Upper lobe of right lung (tissue), 1 donor: ENCODE measurements around the gene C11orf58. TPM values are rescaled to one million over a fixed set of nuclear protein-coding genes. Genes with fewer than 3 reads are reported as not detected.
A peak's percentile ranks its signal among the peaks of the same experiment; 100 is the strongest.

ENCODE experiments used
- ATAC-seq: fragments of 200-7000 bp; cut with Tn5 transposase; one replicate; pipeline ENCODE4 v1.9.1; 2020; ENCODE audit warnings: mild to moderate bottlenecking, moderate library complexity
- DNase-seq: peaks from one replicate; pipeline ENCODE4 v3.0.0-alpha.2; 2020
- H3K27ac ChIP-seq: fragments of 200-600 bp; one replicate; pipeline ENCODE4 v1.8.0; 2022
- H3K27me3 ChIP-seq: fragments of 200-600 bp; one replicate; pipeline ENCODE4 v1.8.0; 2022; ENCODE audit warnings: mild to moderate bottlenecking
- H3K36me3 ChIP-seq: fragments of 200-600 bp; one replicate; pipeline ENCODE4 v1.8.0; 2022
- H3K4me1 ChIP-seq: fragments of 200-600 bp; one replicate; pipeline ENCODE4 v1.8.0; 2022
- H3K4me3 ChIP-seq: fragments of 200-600 bp; one replicate; pipeline ENCODE4 v1.8.0; 2022; ENCODE audit warnings: mild to moderate bottlenecking
- H3K9me3 ChIP-seq: fragments of 200-600 bp; one replicate; pipeline ENCODE4 v1.8.0; 2022
- intact Hi-C: fragments of 100-400 bp; cut with DNase I; formaldehyde crosslinking; loops from one replicate; pipeline ENCODE4 v1.11.0; 2022
- total RNA-seq: library from RNA; stranded (reverse); fragmentation: NEBNext Ultra II Directional; extraction: Animal tissue kit (Norgen Biotek cat#: 25700); gene quantifications from one replicate; pipeline ENCODE4 v1.2.1, GENCODE V29; 2021
- TF ChIP-seq, protein P1 (sequence below): fragments of 200-600 bp; IDR thresholded peaks from one replicate; pipeline ENCODE4 v1.8.0; 2022; ENCODE audit warnings: antibody characterized with exemption
- donor health status: DM: no; HTN: yes; CAD: no; lungs with severe emphysema.

Gene C11orf58
- total RNA-seq, 1 donor from 2014 or later, result 104 TPM

DNA sequence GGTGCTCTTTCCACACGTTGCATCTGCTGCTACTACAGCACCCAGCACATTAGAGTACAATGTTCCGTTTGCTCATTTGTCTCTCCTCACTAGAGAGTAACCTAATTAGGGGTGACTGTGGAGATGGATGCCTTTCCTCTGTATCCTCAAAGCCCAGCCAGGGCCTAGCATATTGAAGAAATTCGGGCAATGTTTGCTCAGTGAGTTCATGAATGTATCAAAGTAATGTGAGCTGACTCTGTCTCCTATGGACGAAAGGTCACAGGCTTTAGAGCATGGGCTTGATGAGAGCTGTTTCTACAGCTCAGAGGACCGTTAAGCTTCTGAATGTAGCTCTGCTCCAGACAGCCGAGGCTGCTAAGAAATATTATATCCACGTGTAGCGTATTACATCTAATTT, 67.5 kb downstream of the C11orf58 start:
- Histone ChIP-seq H3K9me3 (no peaks in the 10 kb centered on the region), H3K27me3 (no peaks in the 10 kb centered on the region), H3K4me3 (no peak overlapping the region), H3K4me1 (peaks cover 26% of the 10 kb centered on the region), H3K27ac (no peak overlapping the region), H3K36me3 (no peaks in the 10 kb centered on the region)
- ATAC-seq, result no peak
- DNase-seq, result no peak
- TF ChIP-seq, protein P1, sequence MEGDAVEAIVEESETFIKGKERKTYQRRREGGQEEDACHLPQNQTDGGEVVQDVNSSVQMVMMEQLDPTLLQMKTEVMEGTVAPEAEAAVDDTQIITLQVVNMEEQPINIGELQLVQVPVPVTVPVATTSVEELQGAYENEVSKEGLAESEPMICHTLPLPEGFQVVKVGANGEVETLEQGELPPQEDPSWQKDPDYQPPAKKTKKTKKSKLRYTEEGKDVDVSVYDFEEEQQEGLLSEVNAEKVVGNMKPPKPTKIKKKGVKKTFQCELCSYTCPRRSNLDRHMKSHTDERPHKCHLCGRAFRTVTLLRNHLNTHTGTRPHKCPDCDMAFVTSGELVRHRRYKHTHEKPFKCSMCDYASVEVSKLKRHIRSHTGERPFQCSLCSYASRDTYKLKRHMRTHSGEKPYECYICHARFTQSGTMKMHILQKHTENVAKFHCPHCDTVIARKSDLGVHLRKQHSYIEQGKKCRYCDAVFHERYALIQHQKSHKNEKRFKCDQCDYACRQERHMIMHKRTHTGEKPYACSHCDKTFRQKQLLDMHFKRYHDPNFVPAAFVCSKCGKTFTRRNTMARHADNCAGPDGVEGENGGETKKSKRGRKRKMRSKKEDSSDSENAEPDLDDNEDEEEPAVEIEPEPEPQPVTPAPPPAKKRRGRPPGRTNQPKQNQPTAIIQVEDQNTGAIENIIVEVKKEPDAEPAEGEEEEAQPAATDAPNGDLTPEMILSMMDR, result no peak
- intact Hi-C loops, result no loop called here

DNA sequence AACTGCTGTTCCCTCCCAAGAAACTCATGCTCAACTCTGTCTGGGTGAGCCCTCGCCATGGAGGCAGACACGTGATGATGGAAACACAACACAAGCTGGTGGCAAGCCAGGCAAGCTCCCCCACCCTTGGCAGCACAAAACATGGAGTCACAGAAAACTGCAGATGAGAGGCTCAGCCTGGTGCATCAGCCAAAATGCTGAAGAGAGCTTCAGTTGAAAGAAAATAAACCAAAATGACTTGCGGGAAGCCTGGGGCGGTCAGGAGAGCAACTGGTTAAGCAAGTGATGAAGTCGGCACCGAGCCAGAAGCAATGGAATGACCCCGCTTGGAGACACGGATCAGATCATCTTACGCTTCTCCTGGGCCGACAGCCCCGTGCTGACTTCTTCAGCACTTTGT, 68.3 kb downstream of the C11orf58 start:
- DNase-seq (no peak), ATAC-seq (no peak)
- Histone ChIP-seq H3K4me1 (peaks cover 26% of the 10 kb centered on the region), H3K9me3 (no peaks in the 10 kb centered on the region), H3K27me3 (no peaks in the 10 kb centered on the region), H3K4me3 (no peak overlapping the region), H3K27ac (peak overlapping the region; percentile 30), H3K36me3 (no peaks in the 10 kb centered on the region)
- intact Hi-C loops, result no loop called here
- TF ChIP-seq, protein P1, result no peak

DNA sequence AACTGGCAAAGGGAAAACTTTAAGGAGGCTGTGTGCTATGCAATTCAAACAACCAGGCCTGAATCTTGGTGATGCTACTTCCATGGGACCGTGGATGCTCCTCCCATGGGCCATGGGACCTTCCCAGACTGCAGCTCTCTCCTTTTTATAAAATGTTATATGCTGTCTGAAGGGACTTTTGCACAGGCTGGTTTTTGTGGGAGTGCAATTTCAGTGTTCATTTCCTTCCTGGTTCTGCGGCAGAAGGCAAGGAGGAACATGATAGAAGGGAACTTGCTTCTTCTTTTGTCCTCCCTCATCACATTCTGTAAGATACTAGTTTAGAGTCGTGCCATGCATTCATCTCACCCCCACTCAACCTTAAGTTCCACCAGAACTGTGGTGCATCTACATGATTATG, 68.9 kb downstream of the C11orf58 start:
- intact Hi-C loops, result no loop called here
- TF ChIP-seq, protein P1, result no peak
- H3K27me3 ChIP-seq, result no peaks in the 10 kb centered on the region
- no peak overlapping the region for H3K4me3 ChIP-seq
- DNase-seq (no peak), ATAC-seq (peak; percentile 73)
- peak overlapping the region; percentile 30 for H3K27ac ChIP-seq
- no peaks in the 10 kb centered on the region for H3K9me3 ChIP-seq
- no peaks in the 10 kb centered on the region for H3K36me3 ChIP-seq
- H3K4me1 ChIP-seq, result peaks cover 26% of the 10 kb centered on the region
